Esophagus muscularis mucosa (tissue), 4 donors: ENCODE measurements around the gene MEST.

Source experiments
- EP300 ChIP-seq: sonication (generic); formaldehyde crosslinking; IDR thresholded peaks from one replicate; pipeline ENCODE4 v1.6.1; 2017; ENCODE audit warnings: antibody characterized with exemption
- POLR2A ChIP-seq: fragments of 450-650 bp; IDR thresholded peaks from one replicate; pipeline ENCODE4 v1.6.1; 2017; ENCODE audit warnings: antibody characterized with exemption, moderate library complexity, mild to moderate bottlenecking, low read depth
- POLR2AphosphoS5 ChIP-seq, 2 donors: sonication (generic); formaldehyde crosslinking; IDR thresholded peaks; one replicate each; pipeline ENCODE4 v1.6.1; 2017; ENCODE audit warnings: antibody characterized with exemption in 2 of 2
- TF ChIP-seq, protein P1 (sequence below), 3 experiments: fragments of 200-600 bp in 2 of 3; fragments of 450-650 bp in 1 of 3; sonication (generic) in 2 of 3; IDR thresholded peaks; one replicate each; pipeline ENCODE4 v1.5.1; 2017 to 2019; ENCODE audit warnings: antibody characterized with exemption in 3 of 3, mild to moderate bottlenecking in 2 of 3, moderate library complexity in 1 of 3

DNA sequence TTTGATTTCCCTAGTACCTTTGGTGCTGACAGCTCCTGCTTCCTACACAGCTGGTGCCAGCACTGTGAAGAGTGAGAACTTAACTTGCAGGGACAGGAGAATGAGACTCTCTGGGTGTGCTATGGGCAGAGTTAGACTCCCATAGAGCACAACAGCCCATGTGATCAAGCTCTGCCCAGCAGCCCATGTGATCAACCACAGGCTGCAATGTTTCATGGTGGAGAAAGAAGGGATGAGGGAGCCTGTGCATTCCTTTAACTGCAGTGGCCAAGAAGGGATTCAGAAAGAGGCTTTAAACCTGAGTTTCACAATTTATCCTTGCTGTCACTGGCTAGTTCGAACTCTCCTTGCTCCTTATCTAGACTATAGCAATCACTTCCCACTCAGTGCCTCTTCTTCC, 10.0 kb upstream of the MEST start:
- TF ChIP-seq, protein P1, sequence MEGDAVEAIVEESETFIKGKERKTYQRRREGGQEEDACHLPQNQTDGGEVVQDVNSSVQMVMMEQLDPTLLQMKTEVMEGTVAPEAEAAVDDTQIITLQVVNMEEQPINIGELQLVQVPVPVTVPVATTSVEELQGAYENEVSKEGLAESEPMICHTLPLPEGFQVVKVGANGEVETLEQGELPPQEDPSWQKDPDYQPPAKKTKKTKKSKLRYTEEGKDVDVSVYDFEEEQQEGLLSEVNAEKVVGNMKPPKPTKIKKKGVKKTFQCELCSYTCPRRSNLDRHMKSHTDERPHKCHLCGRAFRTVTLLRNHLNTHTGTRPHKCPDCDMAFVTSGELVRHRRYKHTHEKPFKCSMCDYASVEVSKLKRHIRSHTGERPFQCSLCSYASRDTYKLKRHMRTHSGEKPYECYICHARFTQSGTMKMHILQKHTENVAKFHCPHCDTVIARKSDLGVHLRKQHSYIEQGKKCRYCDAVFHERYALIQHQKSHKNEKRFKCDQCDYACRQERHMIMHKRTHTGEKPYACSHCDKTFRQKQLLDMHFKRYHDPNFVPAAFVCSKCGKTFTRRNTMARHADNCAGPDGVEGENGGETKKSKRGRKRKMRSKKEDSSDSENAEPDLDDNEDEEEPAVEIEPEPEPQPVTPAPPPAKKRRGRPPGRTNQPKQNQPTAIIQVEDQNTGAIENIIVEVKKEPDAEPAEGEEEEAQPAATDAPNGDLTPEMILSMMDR (IDR thresholded peaks at IDR 0.05), result no peak
- TF ChIP-seq POLR2A, result no peak
- no peak for TF ChIP-seq EP300
- no peak for TF ChIP-seq POLR2AphosphoS5 (IDR thresholded peaks at IDR 0.05)
